Calu3 (cell line): ENCODE data around the gene CYTH4. TPM values are rescaled to one million over a fixed set of nuclear protein-coding genes. Genes with fewer than 3 reads are reported as not detected.

ENCODE experiments used
- BruUV-seq: library from RNA; stranded (reverse); fragments of 400-500 nt; replicated peaks from 2 replicates; lab custom pipeline; 2021; lab: Mats Ljungman, UMichigan
- CTCF ChIA-PET: fragments of 300-600 bp; sonication (Branson Sonifier 250); formaldehyde crosslinking; loops from one replicate; lab custom pipeline; 2022; ENCODE audit warnings: antibody characterized with exemption; lab: Charles Lee
- DNase-seq: peaks from one replicate; pipeline ENCODE4 v3.0.0; 2022
- H3K27ac Mint-ChIP-seq: one replicate; pipeline ENCODE4 v1.8.0; 2022; ENCODE audit warnings: mixed read lengths; ENCODE audit not compliant: unreplicated experiment
- H3K27me3 Mint-ChIP-seq: one replicate; pipeline ENCODE4 v1.8.0; 2022; ENCODE audit warnings: mixed read lengths; ENCODE audit not compliant: unreplicated experiment
- H3K36me3 Mint-ChIP-seq: one replicate; pipeline ENCODE4 v1.8.0; 2022; ENCODE audit warnings: mild to moderate bottlenecking, moderate library complexity, mixed read lengths; ENCODE audit not compliant: insufficient read depth, unreplicated experiment
- H3K4me1 Mint-ChIP-seq: one replicate; pipeline ENCODE4 v1.8.0; 2022; ENCODE audit warnings: mild to moderate bottlenecking, low read depth, mixed read lengths; ENCODE audit not compliant: unreplicated experiment
- H3K4me3 Mint-ChIP-seq: one replicate; pipeline ENCODE4 v1.8.0; 2022; ENCODE audit warnings: mild to moderate bottlenecking, low read depth, moderate library complexity, mixed read lengths; ENCODE audit not compliant: unreplicated experiment
- H3K9me3 Mint-ChIP-seq: one replicate; pipeline ENCODE4 v1.8.0; 2022; ENCODE audit warnings: low read depth, mixed read lengths; ENCODE audit not compliant: unreplicated experiment
- CTCF ChIP-seq: fragments of 200-600 bp; IDR thresholded peaks from one replicate; pipeline ENCODE4 v1.8.0; 2022; ENCODE audit warnings: antibody characterized with exemption; ENCODE audit not compliant: unreplicated experiment
- intact Hi-C: fragments of 100-400 bp; cut with micrococcal nuclease; formaldehyde crosslinking; loops from one replicate; pipeline ENCODE4 v1.10.0; 2022; ENCODE audit not compliant: unreplicated experiment
- total RNA-seq: library from RNA; stranded (reverse); gene quantifications from 2 replicates; pipeline ENCODE4 v1.2.3, GENCODE V29; 2022

CYTH4 gene
- total RNA-seq, 1 experiment from 2014 or later = 0.38 TPM

- no peak for TF ChIP-seq CTCF
- Mint-ChIP-seq H3K4me3 (no peak overlapping the region), H3K36me3 (peaks cover 10% of the 10 kb centered on the region), H3K4me1 (peaks cover 63% of the 10 kb centered on the region), H3K27me3 (peaks cover 17% of the 10 kb centered on the region), H3K9me3 (no peaks in the 10 kb centered on the region), H3K27ac (no peak overlapping the region)
- CTCF ChIA-PET = no interaction called here
- no TSS peak for BruUV-seq
- no peak for DNase-seq
- intact Hi-C loops = no loop called here
These were observed 52.8 kb downstream of the CYTH4 start for GRCh38 chr22:37334859-37335805.

DNA sequence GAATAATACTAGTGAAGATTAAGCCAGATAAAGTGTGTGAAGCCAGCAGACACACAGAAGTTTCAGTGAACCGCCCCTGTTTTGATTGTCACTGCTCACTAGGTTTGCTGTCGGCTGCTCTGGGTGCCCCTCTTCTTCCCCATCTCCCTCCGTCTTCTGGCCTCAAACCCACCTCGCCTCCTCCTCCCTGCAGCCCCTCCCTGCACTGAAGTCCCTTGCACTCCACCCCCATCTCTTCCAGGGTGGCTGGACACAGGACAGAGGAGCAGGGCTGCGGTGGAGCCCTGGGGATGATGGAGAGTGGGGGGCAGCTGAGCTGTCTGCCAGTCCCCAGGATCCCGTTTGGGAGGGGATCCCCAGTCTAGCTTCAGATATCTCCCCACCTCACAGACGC is 53.5 kb downstream of the CYTH4 start:
- Mint-ChIP-seq H3K27me3 (peaks cover 24% of the 10 kb centered on the region), H3K36me3 (peaks cover 5% of the 10 kb centered on the region), H3K4me3 (no peak overlapping the region), H3K9me3 (no peaks in the 10 kb centered on the region), H3K4me1 (peaks cover 63% of the 10 kb centered on the region), H3K27ac (no peak overlapping the region)
- no TSS peak for BruUV-seq
- DNase-seq = no peak
- CTCF ChIA-PET = no interaction called here
- no peak for TF ChIP-seq CTCF
- intact Hi-C loops = no loop called here

- BruUV-seq = no TSS peak
- Mint-ChIP-seq H3K4me3 (no peak overlapping the region), H3K27me3 (peaks cover 31% of the 10 kb centered on the region), H3K27ac (no peak overlapping the region), H3K9me3 (no peaks in the 10 kb centered on the region), H3K4me1 (peaks cover 63% of the 10 kb centered on the region), H3K36me3 (peaks cover 5% of the 10 kb centered on the region)
- DNase-seq = no peak
- no peak for TF ChIP-seq CTCF
- CTCF ChIA-PET = no interaction called here
- intact Hi-C loops = no loop called here
These were observed 54.3 kb downstream of the CYTH4 start for GRCh38 chr22:37336579-37336978.

- H3K27me3 Mint-ChIP-seq = peaks cover 39% of the 10 kb centered on the region
- H3K4me1 Mint-ChIP-seq = peaks cover 55% of the 10 kb centered on the region
These were observed 55.1 kb downstream of the CYTH4 start for GRCh38 chr22:37337204-37337943.

More at GRCh38 chr22:37337204-37337943, 55.1 kb downstream of the CYTH4 start:
- Mint-ChIP-seq H3K36me3 (peaks cover 5% of the 10 kb centered on the region), H3K27ac (no peak overlapping the region), H3K9me3 (no peaks in the 10 kb centered on the region), H3K4me3 (no peak overlapping the region)
- CTCF ChIA-PET = interaction anchor here (0.6 to 0.8 kb wide), 2 partner anchors 33 to 70 kb away, joined by 3 to 4 read pairs; no protein-coding TSS in a partner anchor
- DNase-seq = no peak
- BruUV-seq = no TSS peak
- no peak for TF ChIP-seq CTCF
- intact Hi-C loops = no loop called here
